SK-N-SH treated with all-trans-retinoic acid at 6 μM for 48 hours (cell line): Measurements from ENCODE around the gene EYA4.

Experiments used
- ATAC-seq: fragments of 200-7000 bp; cut with Tn5 transposase; 3 replicates; pipeline ENCODE4 v1.9.1; 2020; ENCODE audit warnings: mild to moderate bottlenecking, moderate library complexity
- ARNTL ChIP-seq: fragments of 450-650 bp; formaldehyde crosslinking; IDR thresholded peaks from 2 replicates; pipeline ENCODE4 v1.5.0; 2020; ENCODE audit warnings: low read depth, mild to moderate bottlenecking, moderate library complexity, borderline replicate concordance
- BACH2 ChIP-seq: fragments of 250-450 bp; sonication (Bioruptor Pico); IDR thresholded peaks from 2 replicates; pipeline ENCODE4 v1.9.0; 2021; ENCODE audit warnings: mild to moderate bottlenecking, borderline replicate concordance
- CSDC2 ChIP-seq: fragments of 250-450 bp; sonication (Bioruptor Pico); IDR thresholded peaks from 2 replicates; pipeline ENCODE4 v1.5.0; 2020; ENCODE audit warnings: mild to moderate bottlenecking, moderate library complexity
- GLIS3 ChIP-seq: fragments of 250-450 bp; sonication (Bioruptor Pico); IDR thresholded peaks from 2 replicates; pipeline ENCODE4 v1.5.0; 2020; ENCODE audit warnings: mild to moderate bottlenecking, moderate library complexity
- ISL1 ChIP-seq: fragments of 250-450 bp; sonication (Bioruptor Pico); IDR thresholded peaks from 2 replicates; pipeline ENCODE4 v2.1.2; 2022; ENCODE audit warnings: mild to moderate bottlenecking, moderate library complexity
- OSR1 ChIP-seq: fragments of 250-450 bp; sonication (Bioruptor Pico); IDR thresholded peaks from 2 replicates; pipeline ENCODE4 v1.8.0; 2022; ENCODE audit warnings: moderate library complexity, mild to moderate bottlenecking, inconsistent platforms
- PPARA ChIP-seq: fragments of 250-450 bp; sonication (Bioruptor Pico); IDR thresholded peaks from 2 replicates; pipeline ENCODE4 v1.5.0; 2020; ENCODE audit warnings: mild to moderate bottlenecking, borderline replicate concordance
- RARB ChIP-seq: fragments of 250-450 bp; sonication (Bioruptor Pico); IDR thresholded peaks from 2 replicates; pipeline ENCODE4 v1.8.0; 2021; ENCODE audit warnings: mild to moderate bottlenecking, moderate library complexity
- SNAI2 ChIP-seq: fragments of 250-450 bp; sonication (Bioruptor Pico); IDR thresholded peaks from 2 replicates; pipeline ENCODE4 v1.5.0; 2020; ENCODE audit warnings: mild to moderate bottlenecking, moderate library complexity
- TCF4 ChIP-seq: fragments of 250-450 bp; sonication (Bioruptor Pico); IDR thresholded peaks from 2 replicates; pipeline ENCODE4 v1.8.0; 2021; ENCODE audit warnings: mild to moderate bottlenecking, moderate library complexity, borderline replicate concordance
- TOX ChIP-seq: fragments of 250-450 bp; sonication (Bioruptor Pico); IDR thresholded peaks from 2 replicates; pipeline ENCODE4 v1.8.0; 2021; ENCODE audit warnings: mild to moderate bottlenecking, moderate library complexity, borderline replicate concordance
- ZC3H10 ChIP-seq: fragments of 250-450 bp; sonication (Bioruptor Pico); IDR thresholded peaks from 2 replicates; pipeline ENCODE4 v1.5.1; 2021; ENCODE audit warnings: mild to moderate bottlenecking, moderate library complexity
- ZFP30 ChIP-seq: fragments of 450-650 bp; formaldehyde crosslinking; IDR thresholded peaks from 2 replicates; pipeline ENCODE4 v1.5.0; 2022; ENCODE audit warnings: mild to moderate bottlenecking, moderate library complexity
- ZNF565 ChIP-seq: fragments of 450-650 bp; formaldehyde crosslinking; conservative IDR thresholded peaks from 2 replicates; pipeline ENCODE4 v1.5.0; 2020; ENCODE audit warnings: low read depth, mild to moderate bottlenecking, moderate library complexity
- ZNF70 ChIP-seq: fragments of 450-650 bp; formaldehyde crosslinking; IDR thresholded peaks from 2 replicates; pipeline ENCODE4 v1.5.0; 2020; ENCODE audit warnings: mild to moderate bottlenecking, moderate library complexity
- ZNF8 ChIP-seq: fragments of 450-650 bp; formaldehyde crosslinking; IDR thresholded peaks from 2 replicates; pipeline ENCODE4 v1.5.0; 2020; ENCODE audit warnings: mild to moderate bottlenecking, moderate library complexity
- TF ChIP-seq, protein P1 (sequence below): fragments of 250-450 bp; sonication (Bioruptor Pico); IDR thresholded peaks from 2 replicates; pipeline ENCODE4 v1.5.1; 2020; ENCODE audit warnings: low read depth, mild to moderate bottlenecking, moderate library complexity
- TF ChIP-seq, protein P2 (sequence below): fragments of 250-450 bp; sonication (Bioruptor Pico); IDR thresholded peaks from 2 replicates; pipeline ENCODE4 v1.5.0; 2020; ENCODE audit warnings: mild to moderate bottlenecking, moderate library complexity
- TF ChIP-seq, protein P3 (sequence below): fragments of 250-450 bp; sonication (Bioruptor Pico); IDR thresholded peaks from 2 replicates; pipeline ENCODE4 v1.8.0; 2020; ENCODE audit warnings: mild to moderate bottlenecking, moderate library complexity, borderline replicate concordance
- TF ChIP-seq, protein P4 (sequence below): fragments of 250-450 bp; sonication (Bioruptor Pico); IDR thresholded peaks from 2 replicates; pipeline ENCODE4 v1.5.1; 2021; ENCODE audit warnings: mild to moderate bottlenecking, moderate library complexity
- TF ChIP-seq, protein P5 (sequence below): fragments of 250-450 bp; sonication (Bioruptor Pico); IDR thresholded peaks from 2 replicates; pipeline ENCODE4 v1.8.0; 2021; ENCODE audit warnings: low read depth, mild to moderate bottlenecking, moderate library complexity, borderline replicate concordance

Gene EYA4

DNA sequence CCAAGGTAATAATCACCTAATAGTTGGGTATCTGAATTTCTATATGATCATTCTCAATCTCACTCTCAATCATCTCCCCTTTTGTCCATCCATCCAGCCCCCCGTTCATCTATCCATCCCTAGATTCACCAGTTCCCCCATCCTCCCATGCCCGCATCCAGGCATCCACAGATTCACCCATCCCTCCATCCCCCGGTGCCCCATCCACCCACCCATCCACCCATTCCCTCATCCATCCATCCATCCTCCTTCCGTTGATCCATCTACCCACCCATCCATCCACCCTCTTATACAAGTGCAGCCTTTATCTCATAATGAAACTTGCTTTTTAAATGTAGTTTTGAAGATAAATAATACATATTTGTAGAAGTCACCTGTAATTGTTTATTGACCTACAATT is 76.5 kb downstream of the EYA4 start:
- no peak for ATAC-seq
- TF ChIP-seq, protein P1, sequence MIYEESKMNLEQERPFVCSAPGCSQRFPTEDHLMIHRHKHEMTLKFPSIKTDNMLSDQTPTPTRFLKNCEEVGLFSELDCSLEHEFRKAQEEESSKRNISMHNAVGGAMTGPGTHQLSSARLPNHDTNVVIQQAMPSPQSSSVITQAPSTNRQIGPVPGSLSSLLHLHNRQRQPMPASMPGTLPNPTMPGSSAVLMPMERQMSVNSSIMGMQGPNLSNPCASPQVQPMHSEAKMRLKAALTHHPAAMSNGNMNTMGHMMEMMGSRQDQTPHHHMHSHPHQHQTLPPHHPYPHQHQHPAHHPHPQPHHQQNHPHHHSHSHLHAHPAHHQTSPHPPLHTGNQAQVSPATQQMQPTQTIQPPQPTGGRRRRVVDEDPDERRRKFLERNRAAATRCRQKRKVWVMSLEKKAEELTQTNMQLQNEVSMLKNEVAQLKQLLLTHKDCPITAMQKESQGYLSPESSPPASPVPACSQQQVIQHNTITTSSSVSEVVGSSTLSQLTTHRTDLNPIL (CRISPR knock-in tag), result no peak
- TF ChIP-seq, protein P2, sequence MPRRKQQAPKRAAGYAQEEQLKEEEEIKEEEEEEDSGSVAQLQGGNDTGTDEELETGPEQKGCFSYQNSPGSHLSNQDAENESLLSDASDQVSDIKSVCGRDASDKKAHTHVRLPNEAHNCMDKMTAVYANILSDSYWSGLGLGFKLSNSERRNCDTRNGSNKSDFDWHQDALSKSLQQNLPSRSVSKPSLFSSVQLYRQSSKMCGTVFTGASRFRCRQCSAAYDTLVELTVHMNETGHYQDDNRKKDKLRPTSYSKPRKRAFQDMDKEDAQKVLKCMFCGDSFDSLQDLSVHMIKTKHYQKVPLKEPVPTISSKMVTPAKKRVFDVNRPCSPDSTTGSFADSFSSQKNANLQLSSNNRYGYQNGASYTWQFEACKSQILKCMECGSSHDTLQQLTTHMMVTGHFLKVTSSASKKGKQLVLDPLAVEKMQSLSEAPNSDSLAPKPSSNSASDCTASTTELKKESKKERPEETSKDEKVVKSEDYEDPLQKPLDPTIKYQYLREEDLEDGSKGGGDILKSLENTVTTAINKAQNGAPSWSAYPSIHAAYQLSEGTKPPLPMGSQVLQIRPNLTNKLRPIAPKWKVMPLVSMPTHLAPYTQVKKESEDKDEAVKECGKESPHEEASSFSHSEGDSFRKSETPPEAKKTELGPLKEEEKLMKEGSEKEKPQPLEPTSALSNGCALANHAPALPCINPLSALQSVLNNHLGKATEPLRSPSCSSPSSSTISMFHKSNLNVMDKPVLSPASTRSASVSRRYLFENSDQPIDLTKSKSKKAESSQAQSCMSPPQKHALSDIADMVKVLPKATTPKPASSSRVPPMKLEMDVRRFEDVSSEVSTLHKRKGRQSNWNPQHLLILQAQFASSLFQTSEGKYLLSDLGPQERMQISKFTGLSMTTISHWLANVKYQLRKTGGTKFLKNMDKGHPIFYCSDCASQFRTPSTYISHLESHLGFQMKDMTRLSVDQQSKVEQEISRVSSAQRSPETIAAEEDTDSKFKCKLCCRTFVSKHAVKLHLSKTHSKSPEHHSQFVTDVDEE (CRISPR knock-in tag), result no peak
- TF ChIP-seq ZNF8 (CRISPR knock-in tag) (no peak), TOX (CRISPR knock-in tag) (no peak), ARNTL (no peak), PPARA (CRISPR knock-in tag) (no peak), ZC3H10 (CRISPR knock-in tag) (no peak), ZNF70 (CRISPR knock-in tag) (no peak), BACH2 (no peak), GLIS3 (no peak), OSR1 (CRISPR knock-in tag) (no peak), TCF4 (CRISPR knock-in tag) (no peak), SNAI2 (CRISPR knock-in tag) (no peak), RARB (no peak), ZNF565 (CRISPR knock-in tag) (no peak), CSDC2 (no peak)
- TF ChIP-seq, protein P3, sequence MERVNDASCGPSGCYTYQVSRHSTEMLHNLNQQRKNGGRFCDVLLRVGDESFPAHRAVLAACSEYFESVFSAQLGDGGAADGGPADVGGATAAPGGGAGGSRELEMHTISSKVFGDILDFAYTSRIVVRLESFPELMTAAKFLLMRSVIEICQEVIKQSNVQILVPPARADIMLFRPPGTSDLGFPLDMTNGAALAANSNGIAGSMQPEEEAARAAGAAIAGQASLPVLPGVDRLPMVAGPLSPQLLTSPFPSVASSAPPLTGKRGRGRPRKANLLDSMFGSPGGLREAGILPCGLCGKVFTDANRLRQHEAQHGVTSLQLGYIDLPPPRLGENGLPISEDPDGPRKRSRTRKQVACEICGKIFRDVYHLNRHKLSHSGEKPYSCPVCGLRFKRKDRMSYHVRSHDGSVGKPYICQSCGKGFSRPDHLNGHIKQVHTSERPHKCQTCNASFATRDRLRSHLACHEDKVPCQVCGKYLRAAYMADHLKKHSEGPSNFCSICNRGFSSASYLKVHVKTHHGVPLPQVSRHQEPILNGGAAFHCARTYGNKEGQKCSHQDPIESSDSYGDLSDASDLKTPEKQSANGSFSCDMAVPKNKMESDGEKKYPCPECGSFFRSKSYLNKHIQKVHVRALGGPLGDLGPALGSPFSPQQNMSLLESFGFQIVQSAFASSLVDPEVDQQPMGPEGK, result no peak
- TF ChIP-seq, protein P4, sequence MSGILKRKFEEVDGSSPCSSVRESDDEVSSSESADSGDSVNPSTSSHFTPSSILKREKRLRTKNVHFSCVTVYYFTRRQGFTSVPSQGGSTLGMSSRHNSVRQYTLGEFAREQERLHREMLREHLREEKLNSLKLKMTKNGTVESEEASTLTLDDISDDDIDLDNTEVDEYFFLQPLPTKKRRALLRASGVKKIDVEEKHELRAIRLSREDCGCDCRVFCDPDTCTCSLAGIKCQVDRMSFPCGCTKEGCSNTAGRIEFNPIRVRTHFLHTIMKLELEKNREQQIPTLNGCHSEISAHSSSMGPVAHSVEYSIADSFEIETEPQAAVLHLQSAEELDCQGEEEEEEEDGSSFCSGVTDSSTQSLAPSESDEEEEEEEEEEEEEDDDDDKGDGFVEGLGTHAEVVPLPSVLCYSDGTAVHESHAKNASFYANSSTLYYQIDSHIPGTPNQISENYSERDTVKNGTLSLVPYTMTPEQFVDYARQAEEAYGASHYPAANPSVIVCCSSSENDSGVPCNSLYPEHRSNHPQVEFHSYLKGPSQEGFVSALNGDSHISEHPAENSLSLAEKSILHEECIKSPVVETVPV (CRISPR knock-in tag), result no peak
- TF ChIP-seq, protein P5, sequence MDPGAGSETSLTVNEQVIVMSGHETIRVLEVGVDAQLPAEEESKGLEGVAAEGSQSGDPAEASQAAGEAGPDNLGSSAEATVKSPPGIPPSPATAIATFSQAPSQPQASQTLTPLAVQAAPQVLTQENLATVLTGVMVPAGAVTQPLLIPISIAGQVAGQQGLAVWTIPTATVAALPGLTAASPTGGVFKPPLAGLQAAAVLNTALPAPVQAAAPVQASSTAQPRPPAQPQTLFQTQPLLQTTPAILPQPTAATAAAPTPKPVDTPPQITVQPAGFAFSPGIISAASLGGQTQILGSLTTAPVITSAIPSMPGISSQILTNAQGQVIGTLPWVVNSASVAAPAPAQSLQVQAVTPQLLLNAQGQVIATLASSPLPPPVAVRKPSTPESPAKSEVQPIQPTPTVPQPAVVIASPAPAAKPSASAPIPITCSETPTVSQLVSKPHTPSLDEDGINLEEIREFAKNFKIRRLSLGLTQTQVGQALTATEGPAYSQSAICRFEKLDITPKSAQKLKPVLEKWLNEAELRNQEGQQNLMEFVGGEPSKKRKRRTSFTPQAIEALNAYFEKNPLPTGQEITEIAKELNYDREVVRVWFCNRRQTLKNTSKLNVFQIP (CRISPR knock-in tag), result no peak

DNA sequence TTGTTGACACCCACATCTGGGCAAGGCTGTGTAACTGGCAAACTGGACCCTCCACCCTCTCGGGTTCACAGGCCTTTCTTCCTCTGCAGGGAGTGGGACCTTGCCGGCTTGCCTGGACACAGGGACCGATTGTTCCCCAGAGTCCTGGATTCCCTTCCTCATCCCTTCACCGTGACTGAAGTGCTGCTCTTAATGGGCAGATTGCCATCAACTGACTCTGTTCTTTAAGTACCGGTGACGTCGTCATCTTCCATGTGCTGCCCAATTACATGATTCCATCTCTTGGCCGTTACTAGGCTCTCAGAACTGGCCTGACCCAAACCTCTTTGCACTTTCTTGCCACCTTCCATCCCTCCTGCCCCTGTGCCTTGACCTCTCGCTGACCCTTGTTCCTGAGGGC is 85.4 kb downstream of the EYA4 start:
- no peak for ATAC-seq
- TF ChIP-seq ZFP30 (CRISPR knock-in tag), result no peak
- no peak for TF ChIP-seq OSR1 (CRISPR knock-in tag)
- TF ChIP-seq ZC3H10 (CRISPR knock-in tag), result no peak
- TF ChIP-seq ZNF70 (CRISPR knock-in tag), result no peak
- TF ChIP-seq, protein P4 (CRISPR knock-in tag), result no peak
- TF ChIP-seq TCF4 (CRISPR knock-in tag), result no peak

DNA sequence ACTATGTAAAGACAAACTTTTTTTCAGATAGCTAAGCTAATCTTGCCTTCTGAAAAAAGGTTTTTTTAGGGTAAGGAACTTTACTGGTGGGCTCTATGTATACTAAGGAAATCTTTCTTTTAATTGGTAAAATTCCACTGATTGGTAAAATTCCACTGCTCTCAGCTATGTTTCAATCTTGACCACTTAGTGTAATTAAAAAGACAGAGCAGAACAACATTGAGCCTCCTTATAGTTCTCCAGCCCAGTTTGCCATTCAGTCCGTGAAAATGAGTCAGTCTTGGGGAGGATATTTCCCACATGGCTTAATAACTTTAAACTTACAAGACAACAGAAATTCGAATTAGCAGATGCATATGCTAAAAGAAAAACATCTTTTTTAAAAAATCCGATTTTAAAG is 92.7 kb downstream of the EYA4 start:
- ATAC-seq, result no peak
- TF ChIP-seq, protein P1 (CRISPR knock-in tag), result no peak
- TF ChIP-seq, protein P4 (CRISPR knock-in tag), result no peak
- TF ChIP-seq PPARA (CRISPR knock-in tag) (no peak), ISL1 (CRISPR knock-in tag) (no peak), GLIS3 (no peak), ZFP30 (CRISPR knock-in tag) (no peak), ARNTL (no peak), ZNF565 (CRISPR knock-in tag) (no peak), OSR1 (CRISPR knock-in tag) (no peak), TCF4 (CRISPR knock-in tag) (no peak)
